OCI-LY7 (cell line): Measurements from ENCODE around the gene ALDOB.

ENCODE experiments used
- CTCF ChIP-seq: fragments of 200-600 bp; sonication (generic); conservative IDR thresholded peaks from 2 replicates; pipeline ENCODE4 v1.5.1; 2014; ENCODE audit warnings: mild to moderate bottlenecking, antibody characterized with exemption, low read length, moderate library complexity, mixed read lengths
- EZH2phosphoT487 ChIP-seq: fragments of 200-600 bp; sonication (generic); IDR thresholded peaks from 2 replicates; pipeline ENCODE4 v1.6.1; 2018; ENCODE audit warnings: low read depth, borderline replicate concordance, mild to moderate bottlenecking, mixed run types, antibody characterized with exemption, low read length, moderate library complexity, mixed read lengths

- TF ChIP-seq CTCF, result no peak
- no peak for TF ChIP-seq EZH2phosphoT487
Observed at GRCh38 chr9:101380295-101380694, 55.3 kb downstream of the ALDOB start.
